Heart right ventricle (tissue), 16 donors: ENCODE data around the gene TEX44. TPM values are rescaled to one million over a fixed set of nuclear protein-coding genes. Genes with fewer than 3 reads are reported as not detected.
A peak's percentile ranks its signal among the peaks of the same experiment; 100 is the strongest.
"Not testable (repeated sequence)": the region's sequence is repeated elsewhere in the genome, so short reads cannot be mapped to it uniquely, and the experiment has no call there.

Experiments
- ATAC-seq, 8 donors: fragments of 200-7000 bp; cut with Tn5 transposase; one replicate each; pipeline ENCODE4 v1.9.1; 2020; ENCODE audit warnings: mild to moderate bottlenecking in 8 of 8, moderate library complexity in 8 of 8, moderate number of reproducible peaks in 1 of 8
- DNase-seq, 2 donors: peaks; one replicate each; pipeline ENCODE4 v3.0.0-alpha.2; 2020
- H3K27ac ChIP-seq, 10 donors: fragments of 200-600 bp; sonication (generic) in 2 of 10; one replicate each; pipeline versions ENCODE4 v1.5.0 to v1.8.0; 2020 to 2022; ENCODE audit warnings: mild to moderate bottlenecking in 3 of 10
- H3K27me3 ChIP-seq, 7 donors: fragments of 200-600 bp; one replicate each; pipeline ENCODE4 v1.8.0; 2021 to 2022; ENCODE audit warnings: mild to moderate bottlenecking in 2 of 7
- H3K36me3 ChIP-seq, 9 donors: fragments of 200-600 bp; sonication (generic) in 1 of 9; one replicate each; pipeline versions ENCODE4 v1.5.0 to v1.8.0; 2020 to 2022; ENCODE audit warnings: mild to moderate bottlenecking in 2 of 9
- H3K4me1 ChIP-seq, 9 donors: fragments of 200-600 bp; sonication (generic) in 1 of 9; one replicate each; pipeline versions ENCODE4 v1.5.0 to v1.8.0; 2020 to 2022; ENCODE audit warnings: mild to moderate bottlenecking in 4 of 9
- H3K4me3 ChIP-seq, 10 donors: fragments of 200-600 bp; sonication (generic) in 2 of 10; one replicate each; pipeline versions ENCODE4 v1.5.0 to v1.8.0; 2020 to 2022; ENCODE audit warnings: mild to moderate bottlenecking in 7 of 10, moderate library complexity in 2 of 10
- H3K9me3 ChIP-seq, 11 donors: fragments of 200-600 bp in 10 of 11; sonication (generic) in 2 of 11; one replicate each; pipeline versions ENCODE4 v1.5.0 to v1.8.0; 2013 to 2022; ENCODE audit warnings: mild to moderate bottlenecking in 2 of 11, control low read depth in 1 of 11, moderate library complexity in 1 of 11
- CTCF ChIP-seq, 9 donors: fragments of 200-600 bp; sonication (generic) in 2 of 9; IDR thresholded peaks; one replicate each; pipeline versions ENCODE4 v1.5.0 to v1.8.0; 2021 to 2022; ENCODE audit warnings: antibody characterized with exemption in 9 of 9, mild to moderate bottlenecking in 5 of 9, moderate library complexity in 1 of 9
- WGBS, 2 donors: extraction: QIAGEN DNeasy Blood & Tissue Kit; methylation state at CpG; one replicate each; pipeline ENCODE4 v1.1.7; 2013; ENCODE audit warnings: inconsistent platforms in 1 of 2; 5-methylcytosine and 5-hydroxymethylcytosine counted together
- intact Hi-C, 10 donors: fragments of 100-400 bp; cut with DNase I; formaldehyde crosslinking; loops; one replicate each; pipeline versions ENCODE4 v1.11.1 to v1.14.2; 2022
- polyA plus RNA-seq, 2 donors: library from polyadenylated mRNA; stranded (reverse); fragments of 200-250 nt; gene quantifications; one replicate each; pipeline ENCODE4 v1.2.3, GENCODE V29; 2013
- total RNA-seq, 10 donors: library from RNA; stranded (reverse); fragmentation: NEBNext Ultra II Directional in 3 of 10; extraction: Animal tissue kit (Norgen Biotek cat#: 25700) in 3 of 10; gene quantifications; one replicate each; pipeline versions ENCODE4 v1.2.1 to v1.2.4, GENCODE V29; 2021 to 2023
- donor health status: Arrhythmogenic right ventricular cardiomyopathy.
- donor health status: ischemic (EF 13 %, LVEDD 7.1; RV severe dilation, severe dysfunction).
- donor health status: healthy with polysubstance abuse.
- donor health status: DM: no; HTN: yes; CAD: no.
- donor health status: DM: no; HTN: no; CAD: no.
- donor health status: ischemic (EF 25% LVEDD 6.9; RV normal size, moderate dysfunction).
- donor health status: ischemic (EF 25% LVEDD 5.7; RV mildly dilated, moderate dysfunction).
- donor health status: healthy.
- donor health status: DM: yes; HTN: yes; CAD: no.
- donor health status: Ischemic cardiomyopathy.
- donor health status: ischemic (EF 35%, LVEDD 5.7; RV mildly dilated, moderate dysfunction).
- donor health status: nonischemic (EF 11% LVEDD 7.7; RV severe dilation, severe dysfunction).
- donor health status: DM: yes; HTN: yes; CAD: no.
- donor health status: PGD.
- donor health status: ischemic (EF 29% LVEDD 5.4; RV normal size, mild dysfunction).
- donor health status: nonischemic (EF 23%, LVEDD 6.1; RV moderate dilation, normal function).

Gene TEX44
- total and polyA plus RNA-seq, 12 donors, result not detected

GRCh38 chr2:231568098-231568784, 24.4 kb upstream of the TEX44 start:
- DNase-seq, result no peak
- no peak for ATAC-seq
- intact Hi-C loops, result loop anchor here in 1 of 10 donors (5.0 kb wide), 1 partner anchor 149 kb away; no protein-coding TSS in a partner anchor
- Histone ChIP-seq H3K27me3 (no peaks in the 10 kb centered on the region), H3K36me3 (no peaks in the 10 kb centered on the region), H3K9me3 (peaks cover 0 to 3% (median 0%) of the 10 kb centered on the region in 11 donors), H3K4me3 (no peak overlapping the region), H3K27ac (no peak overlapping the region), H3K4me1 (no peaks in the 10 kb centered on the region)
- 75 to 77% methylated on average over 6 of the region's 6 CpGs for WGBS, 2 donors
- no peak for TF ChIP-seq CTCF (IDR thresholded peaks at IDR 0.05)

GRCh38 chr2:231568785-231569435, 23.8 kb upstream of the TEX44 start:
- H3K9me3 ChIP-seq, result peaks cover 0 to 3% (median 0%) of the 10 kb centered on the region in 11 donors
- ATAC-seq (peak in 1 of 8 donors; percentile 18), DNase-seq (no peak)
- WGBS, 2 donors, result 85 to 91% methylated on average over 7 of the region's 7 CpGs
- no peaks in the 10 kb centered on the region for H3K27me3 ChIP-seq
- no peak overlapping the region for H3K27ac ChIP-seq
- TF ChIP-seq CTCF (IDR thresholded peaks at IDR 0.05), result no peak
- no peak overlapping the region for H3K4me3 ChIP-seq
- intact Hi-C loops, result loop anchor here in 1 of 10 donors (5.0 kb wide), 1 partner anchor 148 kb away; no protein-coding TSS in a partner anchor
- no peaks in the 10 kb centered on the region for H3K36me3 ChIP-seq
- H3K4me1 ChIP-seq, result no peaks in the 10 kb centered on the region

- H3K9me3 ChIP-seq, H3K4me1 ChIP-seq, H3K4me3 ChIP-seq, ATAC-seq, H3K27me3 ChIP-seq, DNase-seq, H3K27ac ChIP-seq, intact Hi-C loops, H3K36me3 ChIP-seq: not testable (repeated sequence)
- WGBS, 2 donors, result 89 to 91% methylated on average over 5 of the region's 5 CpGs
Measured at GRCh38 chr2:231570915-231571314, 21.7 kb upstream of the TEX44 start.

GRCh38 chr2:231571661-231572191, 20.9 kb upstream of the TEX44 start:
- no peaks in the 10 kb centered on the region for H3K4me1 ChIP-seq
- H3K27me3 ChIP-seq, result no peaks in the 10 kb centered on the region
- no peak for TF ChIP-seq CTCF (IDR thresholded peaks at IDR 0.05)
- no peak overlapping the region for H3K27ac ChIP-seq
- H3K36me3 ChIP-seq, result no peaks in the 10 kb centered on the region
- intact Hi-C loops, result no loop called here
- WGBS, 2 donors, result 86 to 90% methylated on average over 4 of the region's 4 CpGs
- peaks cover 0 to 3% (median 0%) of the 10 kb centered on the region in 11 donors for H3K9me3 ChIP-seq
- no peak for DNase-seq
- no peak overlapping the region for H3K4me3 ChIP-seq
- ATAC-seq, result no peak
